K562 (cell line): ENCODE measurements around the gene ZNF280C. TPM values are rescaled to one million over a fixed set of nuclear protein-coding genes. Genes with fewer than 3 reads are reported as not detected.

Experiments used
- BACH1 ChIP-seq: fragments of 200-800 bp; sonication (Bioruptor generic); IDR thresholded peaks from 2 replicates; pipeline ENCODE4 v1.6.1; 2016; ENCODE audit warnings: missing genetic modification characterization, missing compliant biosample characterization
- CAMTA2 ChIP-seq: fragments of 250-450 bp; sonication (Bioruptor Pico); conservative IDR thresholded peaks from 2 replicates; pipeline ENCODE4 v1.5.1; 2022
- CHD1 ChIP-seq: fragments of 200-600 bp; sonication (generic); IDR thresholded peaks from one replicate; pipeline ENCODE4 v1.6.1; 2012; ENCODE audit warnings: mild to moderate bottlenecking, moderate library complexity, low read length, inconsistent platforms
- COPS2 ChIP-seq: fragments of 450-650 bp; conservative IDR thresholded peaks from 2 replicates; pipeline ENCODE4 v1.6.1; 2016; ENCODE audit warnings: mild to moderate bottlenecking, moderate library complexity
- E4F1 ChIP-seq: fragments of 250-450 bp; sonication (Bioruptor Pico); IDR thresholded peaks from 2 replicates; pipeline ENCODE4 v1.5.0; 2021; ENCODE audit warnings: mild to moderate bottlenecking, borderline replicate concordance
- ELK1 ChIP-seq: sonication (generic); formaldehyde crosslinking; IDR thresholded peaks from 2 replicates; pipeline ENCODE4 v1.8.1; 2022; ENCODE audit warnings: missing genetic modification reagents
- ESRRB ChIP-seq: fragments of 250-450 bp; sonication (Bioruptor Pico); IDR thresholded peaks from 2 replicates; pipeline ENCODE4 v1.5.0; 2020; ENCODE audit warnings: mild to moderate bottlenecking, moderate library complexity, borderline replicate concordance
- GMEB1 ChIP-seq: fragments of 250-450 bp; sonication (Bioruptor Pico); IDR thresholded peaks from 2 replicates; pipeline ENCODE4 v1.4.0; 2020; ENCODE audit warnings: mild to moderate bottlenecking
- HDGF ChIP-seq: fragments of 450-650 bp; IDR thresholded peaks from 2 replicates; pipeline ENCODE4 v1.6.1; 2016
- JUND ChIP-seq, 2 experiments: IDR thresholded peaks; 2 replicates in 1 of 2; 3 replicates in 1 of 2; pipeline ENCODE4 v1.6.1; 2011; ENCODE audit warnings: borderline replicate concordance in 2 of 2, low read depth in 2 of 2, low read length in 2 of 2, improper control_type of control experiment in 1 of 2, missing biosample characterization in 1 of 2, missing genetic modification characterization in 1 of 2, missing genetic modification reagents in 1 of 2
- LARP7 ChIP-seq: fragments of 450-650 bp; IDR thresholded peaks from 2 replicates; pipeline ENCODE4 v1.6.1; 2016
- SRF ChIP-seq, 2 experiments: fragments of 250-450, 450-650 bp in 1 of 2; sonication (Bioruptor Pico) in 1 of 2; sonication (generic) in 1 of 2; formaldehyde crosslinking; IDR thresholded peaks; 2 replicates each; pipeline versions ENCODE4 v1.5.0 to v1.5.1; 2020 to 2022; ENCODE audit warnings: mild to moderate bottlenecking in 1 of 2, missing genetic modification reagents in 1 of 2
- U2AF1 ChIP-seq: fragments of 200-400 bp; formaldehyde crosslinking; optimal IDR thresholded peaks from 2 replicates; pipeline ENCODE3; 2017; ENCODE audit warnings: mild to moderate bottlenecking, low read depth, low read length, moderate library complexity
- ZNF239 ChIP-seq: fragments of 250-450 bp; sonication (Bioruptor Pico); IDR thresholded peaks from 2 replicates; pipeline ENCODE4 v1.4.0; 2020; ENCODE audit warnings: mild to moderate bottlenecking
- ZNF395 ChIP-seq: fragments of 200-800 bp; sonication (Bioruptor generic); IDR thresholded peaks from 2 replicates; pipeline ENCODE4 v1.6.1; 2017; ENCODE audit warnings: missing genetic modification characterization, missing compliant biosample characterization
- polyA plus RNA-seq, 8 experiments: library from polyadenylated mRNA; depleted of rRNA in 4 of 8; stranded (reverse) in 5 of 8; unstranded in 3 of 8; fragments of >200 nt; fragmentation: Nextera tagmentation in 2 of 8; fragmentation: Illumina TruSeq in 1 of 8; extraction: Ambion mirVana in 2 of 8; extraction: Trizol in 1 of 8; gene quantifications; 2 replicates each; pipeline versions ENCODE4 v1.2.1 to v1.2.3, GENCODE V29; 2011 to 2014; ENCODE audit warnings: inconsistent platforms in 1 of 8, missing spikeins in 1 of 8
- total RNA-seq, 7 experiments: library from RNA; depleted of rRNA in 6 of 7; stranded (reverse); fragments of >200 nt in 6 of 7; fragmentation: Illumina TruSeq in 2 of 7; extraction: Trizol in 2 of 7; gene quantifications; 2 replicates each; pipeline versions ENCODE4 v1.2.1 to v1.2.3, GENCODE V29; 2011 to 2021; ENCODE audit warnings: low replicate concordance in 1 of 7
- TF ChIP-seq, protein P1 (sequence below): fragments of 450-650 bp; IDR thresholded peaks from 2 replicates; pipeline ENCODE4 v1.6.1; 2014; ENCODE audit warnings: low read depth, mild to moderate bottlenecking, moderate library complexity, borderline replicate concordance

The ZNF280C gene
- total and polyA plus RNA-seq, 9 of the 15 experiments (the other 6 are each of a cell fraction or from before 2014, with no cell fraction given): 1.6 to 8.3 (median 4.4) TPM

DNA sequence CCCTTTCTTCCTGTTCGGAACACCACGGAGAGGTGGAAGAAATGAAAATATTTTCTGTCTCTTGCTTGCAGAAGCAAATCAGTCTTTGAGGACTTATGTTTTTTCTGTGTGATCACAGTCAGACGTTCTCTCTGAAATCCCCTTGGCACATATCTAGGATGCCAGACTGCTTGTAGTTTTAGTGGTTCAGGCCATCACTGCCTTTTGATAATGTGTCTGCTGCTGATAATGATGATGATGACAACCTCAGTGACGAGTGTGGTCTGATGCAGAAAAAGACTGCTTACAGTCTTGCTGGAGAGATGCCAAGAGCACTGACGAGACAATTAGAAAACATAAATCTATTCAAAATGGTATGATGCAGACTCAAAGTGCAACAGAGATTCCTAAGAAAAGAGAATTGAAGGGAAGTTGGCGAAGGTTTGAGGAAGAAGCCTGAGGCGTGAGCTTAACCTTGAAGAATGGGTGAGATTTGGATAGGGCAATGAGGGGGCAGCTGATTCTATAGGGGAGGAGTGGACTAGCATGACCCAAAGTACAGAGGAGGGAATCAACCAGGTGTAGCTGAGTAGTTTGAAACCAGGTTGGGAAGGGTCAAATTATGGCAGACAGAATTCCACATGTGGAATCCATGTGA is 89.0 kb downstream of the ZNF280C start (continued):
- no peak for TF ChIP-seq ELK1 (CRISPR knock-in tag)
- no peak for TF ChIP-seq E4F1 (CRISPR knock-in tag)
- TF ChIP-seq SRF (CRISPR knock-in tag; IDR thresholded peaks at IDR 0.05): no peak
- TF ChIP-seq LARP7: no peak
- no peak for TF ChIP-seq CHD1
- TF ChIP-seq COPS2: no peak
- TF ChIP-seq ZNF239: no peak
- TF ChIP-seq HDGF: no peak
- TF ChIP-seq ESRRB (CRISPR knock-in tag): no peak
- TF ChIP-seq, protein P1, sequence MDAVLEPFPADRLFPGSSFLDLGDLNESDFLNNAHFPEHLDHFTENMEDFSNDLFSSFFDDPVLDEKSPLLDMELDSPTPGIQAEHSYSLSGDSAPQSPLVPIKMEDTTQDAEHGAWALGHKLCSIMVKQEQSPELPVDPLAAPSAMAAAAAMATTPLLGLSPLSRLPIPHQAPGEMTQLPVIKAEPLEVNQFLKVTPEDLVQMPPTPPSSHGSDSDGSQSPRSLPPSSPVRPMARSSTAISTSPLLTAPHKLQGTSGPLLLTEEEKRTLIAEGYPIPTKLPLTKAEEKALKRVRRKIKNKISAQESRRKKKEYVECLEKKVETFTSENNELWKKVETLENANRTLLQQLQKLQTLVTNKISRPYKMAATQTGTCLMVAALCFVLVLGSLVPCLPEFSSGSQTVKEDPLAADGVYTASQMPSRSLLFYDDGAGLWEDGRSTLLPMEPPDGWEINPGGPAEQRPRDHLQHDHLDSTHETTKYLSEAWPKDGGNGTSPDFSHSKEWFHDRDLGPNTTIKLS: peak; percentile 51; the same call in 1 of the 2 replicates
- peak; percentile 83 for TF ChIP-seq BACH1 (tag)
- TF ChIP-seq U2AF1: no peak
- peak; percentile 90 for TF ChIP-seq JUND (IDR thresholded peaks at IDR 0.05; ENCODE audit: borderline replicate concordance, low read depth, low read length)
- peak; percentile 78; the same call in 2 of the 3 replicates for TF ChIP-seq JUND (tag; IDR thresholded peaks at IDR 0.05; ENCODE audit: borderline replicate concordance, low read depth, low read length)
- TF ChIP-seq GMEB1: no peak
- TF ChIP-seq CAMTA2: no peak
- peak; percentile 95 for TF ChIP-seq ZNF395
